Lower lobe of right lung (tissue), 2 donors: ENCODE data around the gene FBP2. TPM values are rescaled to one million over a fixed set of nuclear protein-coding genes. Genes with fewer than 3 reads are reported as not detected.
"Not testable (repeated sequence)": the region's sequence is repeated elsewhere in the genome, so short reads cannot be mapped to it uniquely, and the experiment has no call there.

Experiments
- ATAC-seq, 2 donors: fragments of 200-7000 bp; cut with Tn5 transposase; one replicate each; pipeline ENCODE4 v1.9.1; 2020 to 2022; ENCODE audit warnings: mild to moderate bottlenecking in 2 of 2, moderate library complexity in 2 of 2
- DNase-seq: peaks from one replicate; pipeline ENCODE4 v3.0.0-alpha.2; 2020
- H3K27ac ChIP-seq: fragments of 200-600 bp; one replicate; pipeline ENCODE4 v1.8.0; 2022
- H3K27me3 ChIP-seq: fragments of 200-600 bp; one replicate; pipeline ENCODE4 v1.8.0; 2022; ENCODE audit warnings: low read depth
- H3K36me3 ChIP-seq: fragments of 200-600 bp; one replicate; pipeline ENCODE4 v1.8.0; 2022; ENCODE audit warnings: mild to moderate bottlenecking
- H3K4me1 ChIP-seq: fragments of 200-600 bp; one replicate; pipeline ENCODE4 v1.8.0; 2022
- H3K4me3 ChIP-seq: fragments of 200-600 bp; one replicate; pipeline ENCODE4 v1.8.0; 2022; ENCODE audit warnings: mild to moderate bottlenecking
- H3K9me3 ChIP-seq: fragments of 200-600 bp; one replicate; pipeline ENCODE4 v1.8.0; 2022
- intact Hi-C: fragments of 100-400 bp; cut with DNase I; formaldehyde crosslinking; loops from one replicate; pipeline ENCODE4 v1.11.0; 2022
- total RNA-seq: library from RNA; stranded (reverse); fragmentation: NEBNext Ultra II Directional; extraction: Animal tissue kit (Norgen Biotek cat#: 25700); gene quantifications from one replicate; pipeline ENCODE4 v1.2.1, GENCODE V29; 2021
- TF ChIP-seq, protein P1 (sequence below): fragments of 200-600 bp; IDR thresholded peaks from one replicate; pipeline ENCODE4 v1.8.0; 2022; ENCODE audit warnings: antibody characterized with exemption, mild to moderate bottlenecking
- donor health status: DM: no; HTN: yes; CAD: no; lungs with severe emphysema.

Gene FBP2
- total RNA-seq, 1 donor from 2014 or later, result not detected

DNA sequence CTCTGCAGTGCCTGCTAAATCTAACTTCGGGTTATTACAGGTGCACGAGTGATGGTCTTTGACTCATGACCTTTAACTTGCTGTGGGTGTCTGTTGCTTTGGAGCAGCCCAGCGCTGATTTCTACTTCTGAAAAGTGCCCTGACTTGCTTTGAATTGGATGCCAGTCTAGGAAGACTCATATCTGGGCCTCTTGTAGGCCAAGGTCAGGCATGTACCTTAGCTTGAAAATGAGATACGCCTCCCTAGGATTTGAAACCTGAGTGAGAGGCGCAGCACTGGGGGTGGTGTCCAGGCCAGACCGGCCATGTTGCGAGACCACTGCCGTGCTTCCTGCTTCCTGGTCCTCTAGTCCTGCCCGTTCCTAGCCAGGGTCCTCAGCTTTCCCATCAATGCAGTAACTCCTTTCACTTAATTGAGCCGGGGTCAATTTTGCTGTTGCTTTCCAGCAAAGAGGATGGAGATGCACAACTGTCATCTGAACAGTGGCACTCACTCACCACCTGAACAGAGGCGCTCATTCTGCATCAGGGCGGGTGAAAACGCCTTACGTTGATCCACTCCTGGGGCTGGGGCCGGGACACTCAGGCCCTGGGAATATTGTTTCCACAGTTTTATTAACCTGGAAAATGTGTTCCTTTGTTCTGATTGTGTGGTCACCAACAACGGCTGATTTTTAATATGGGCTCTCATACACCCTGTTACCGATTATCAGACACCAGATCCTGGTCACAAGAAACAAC lies 24.5 kb downstream of the FBP2 start:
- no peak overlapping the region for H3K27ac ChIP-seq
- no peaks in the 10 kb centered on the region for H3K4me1 ChIP-seq
- no peaks in the 10 kb centered on the region for H3K36me3 ChIP-seq
- H3K9me3 ChIP-seq, result no peaks in the 10 kb centered on the region
- H3K4me3 ChIP-seq, result no peak overlapping the region
- ATAC-seq (no peak), DNase-seq (no peak)
- TF ChIP-seq, protein P1, sequence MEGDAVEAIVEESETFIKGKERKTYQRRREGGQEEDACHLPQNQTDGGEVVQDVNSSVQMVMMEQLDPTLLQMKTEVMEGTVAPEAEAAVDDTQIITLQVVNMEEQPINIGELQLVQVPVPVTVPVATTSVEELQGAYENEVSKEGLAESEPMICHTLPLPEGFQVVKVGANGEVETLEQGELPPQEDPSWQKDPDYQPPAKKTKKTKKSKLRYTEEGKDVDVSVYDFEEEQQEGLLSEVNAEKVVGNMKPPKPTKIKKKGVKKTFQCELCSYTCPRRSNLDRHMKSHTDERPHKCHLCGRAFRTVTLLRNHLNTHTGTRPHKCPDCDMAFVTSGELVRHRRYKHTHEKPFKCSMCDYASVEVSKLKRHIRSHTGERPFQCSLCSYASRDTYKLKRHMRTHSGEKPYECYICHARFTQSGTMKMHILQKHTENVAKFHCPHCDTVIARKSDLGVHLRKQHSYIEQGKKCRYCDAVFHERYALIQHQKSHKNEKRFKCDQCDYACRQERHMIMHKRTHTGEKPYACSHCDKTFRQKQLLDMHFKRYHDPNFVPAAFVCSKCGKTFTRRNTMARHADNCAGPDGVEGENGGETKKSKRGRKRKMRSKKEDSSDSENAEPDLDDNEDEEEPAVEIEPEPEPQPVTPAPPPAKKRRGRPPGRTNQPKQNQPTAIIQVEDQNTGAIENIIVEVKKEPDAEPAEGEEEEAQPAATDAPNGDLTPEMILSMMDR, result no peak
- intact Hi-C loops, result no loop called here
- no peaks in the 10 kb centered on the region for H3K27me3 ChIP-seq

DNA sequence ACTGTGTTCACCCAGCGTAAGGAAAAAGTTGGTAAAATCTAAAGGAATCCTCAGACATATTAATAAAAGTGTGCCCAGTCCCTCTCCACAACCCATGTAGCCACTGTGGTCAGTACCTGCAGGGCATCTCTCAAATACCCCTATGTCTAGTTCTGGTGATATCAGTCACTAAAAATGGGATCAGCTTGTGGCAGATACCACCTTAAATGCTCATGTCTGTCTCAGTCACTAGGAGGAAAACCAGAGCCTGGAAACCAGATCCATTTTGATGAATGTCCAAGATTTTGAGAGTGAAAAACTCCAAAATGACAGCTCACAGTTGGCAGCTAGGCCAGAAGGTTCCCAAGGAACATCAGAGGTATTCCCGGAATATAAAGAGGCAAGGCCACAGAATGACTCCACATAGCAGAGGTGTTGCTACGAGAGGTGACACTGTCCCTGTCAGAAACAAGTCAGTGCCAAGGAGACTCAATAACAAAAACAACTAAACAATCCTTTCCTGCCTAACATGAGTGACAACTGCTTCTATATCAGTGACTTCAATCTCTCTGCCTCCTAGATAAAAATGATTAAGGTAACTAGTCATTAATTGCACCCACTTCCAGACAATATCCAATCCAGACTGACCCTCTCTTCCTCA lies 25.3 kb downstream of the FBP2 start:
- Histone ChIP-seq H3K4me3 (no peak overlapping the region), H3K9me3 (no peaks in the 10 kb centered on the region), H3K27ac (no peak overlapping the region), H3K27me3 (no peaks in the 10 kb centered on the region), H3K36me3 (no peaks in the 10 kb centered on the region), H3K4me1 (no peaks in the 10 kb centered on the region)
- ATAC-seq (no peak), DNase-seq (no peak)
- intact Hi-C loops, result no loop called here
- TF ChIP-seq, protein P1, result no peak

DNA sequence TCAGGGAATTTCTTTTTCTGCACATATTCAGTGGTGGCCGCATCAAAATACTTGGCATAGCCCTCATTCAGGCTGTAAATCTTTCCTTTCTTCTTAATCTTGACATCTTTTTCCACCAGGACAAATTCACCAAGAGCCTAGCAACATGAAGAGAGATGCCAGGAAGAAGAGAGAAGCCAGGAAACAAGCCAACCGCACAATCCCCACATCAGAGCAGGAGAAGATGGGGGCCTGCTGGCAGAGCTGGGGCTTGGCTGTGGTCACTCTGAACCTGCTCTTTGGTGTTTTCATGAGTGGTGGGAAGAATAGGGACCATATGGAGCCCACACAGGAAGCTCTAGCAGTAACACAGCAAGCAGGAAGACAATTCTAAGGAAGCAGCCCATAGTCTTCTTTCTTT lies 26.4 kb downstream of the FBP2 start:
- Histone ChIP-seq H3K27ac (no peak overlapping the region), H3K4me1 (no peaks in the 10 kb centered on the region), H3K36me3 (no peaks in the 10 kb centered on the region), H3K4me3 (no peak overlapping the region), H3K9me3 (no peaks in the 10 kb centered on the region), H3K27me3 (no peaks in the 10 kb centered on the region)
- intact Hi-C loops, result no loop called here
- DNase-seq, result no peak
- TF ChIP-seq, protein P1, result no peak
- no peak for ATAC-seq

DNA sequence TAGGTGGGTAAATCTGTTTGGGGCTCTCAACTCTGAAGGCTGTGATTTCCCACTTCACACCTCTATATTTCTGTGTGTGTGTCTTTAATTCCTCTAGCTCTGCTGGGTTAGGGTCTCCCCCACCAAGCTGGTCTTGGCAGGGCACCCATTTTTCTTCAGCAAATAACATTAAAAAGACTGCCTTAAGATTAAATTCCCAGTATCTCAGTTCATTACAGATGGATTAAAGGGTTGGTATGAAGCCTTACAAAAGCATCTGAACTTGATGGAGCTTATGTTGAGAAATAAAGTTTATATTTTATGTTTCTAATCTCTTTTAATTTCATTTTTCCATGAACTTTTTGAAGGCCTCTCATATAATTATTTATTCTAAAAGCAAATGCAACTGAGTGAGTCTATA lies 27.1 kb downstream of the FBP2 start:
- no peak for ATAC-seq
- Histone ChIP-seq H3K27ac (no peak overlapping the region), H3K9me3 (no peaks in the 10 kb centered on the region), H3K4me3 (no peak overlapping the region), H3K36me3 (no peaks in the 10 kb centered on the region), H3K27me3 (no peaks in the 10 kb centered on the region), H3K4me1 (no peaks in the 10 kb centered on the region)
- TF ChIP-seq, protein P1, result no peak
- DNase-seq, result no peak
- intact Hi-C loops, result no loop called here

DNA sequence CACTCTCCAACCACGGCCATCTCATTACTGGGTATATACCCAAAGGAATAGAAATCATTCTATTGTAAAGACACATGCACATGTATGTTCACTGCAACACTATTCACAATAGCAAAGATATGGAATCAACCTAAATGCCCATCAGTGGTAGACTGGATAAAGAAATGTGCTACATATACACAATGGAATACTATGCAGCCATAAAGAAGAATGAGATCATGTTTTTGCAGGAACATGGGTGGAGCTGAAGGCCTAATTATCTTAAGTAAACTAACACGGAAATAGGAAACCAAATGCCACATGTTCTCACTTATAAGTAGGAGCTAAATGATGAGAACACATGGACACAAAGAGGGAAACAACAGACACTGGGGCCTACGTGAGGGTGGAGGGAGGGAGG lies 29.3 kb downstream of the FBP2 start:
- H3K36me3 ChIP-seq, ATAC-seq, DNase-seq, H3K9me3 ChIP-seq, H3K27me3 ChIP-seq, H3K4me1 ChIP-seq, intact Hi-C loops, H3K4me3 ChIP-seq, H3K27ac ChIP-seq: not testable (repeated sequence)

DNA sequence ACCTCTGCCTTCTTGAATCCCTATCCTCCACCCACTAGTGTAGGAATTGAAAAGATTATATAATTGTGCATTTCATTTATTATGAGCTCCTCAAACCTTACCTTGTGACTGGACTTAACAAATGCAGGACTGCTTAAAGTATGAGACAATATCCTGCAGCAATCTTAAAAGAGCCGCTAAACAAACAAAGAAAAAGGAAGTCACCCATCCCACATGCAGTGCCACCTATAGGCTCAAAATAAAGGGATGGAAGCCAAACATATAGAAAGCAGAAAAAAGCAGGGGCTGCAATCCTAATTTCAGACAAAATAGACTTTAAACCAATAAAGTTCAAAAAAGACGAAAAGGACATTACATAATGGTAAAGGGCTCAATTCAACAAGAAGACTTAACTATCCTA lies 30.1 kb downstream of the FBP2 start:
- H3K4me1 ChIP-seq, result no peaks in the 10 kb centered on the region
- intact Hi-C loops, result no loop called here
- ATAC-seq, result no peak
- no peaks in the 10 kb centered on the region for H3K27me3 ChIP-seq
- no peak overlapping the region for H3K27ac ChIP-seq
- no peaks in the 10 kb centered on the region for H3K9me3 ChIP-seq
- no peak for DNase-seq
- TF ChIP-seq, protein P1, result no peak
- H3K36me3 ChIP-seq, result no peaks in the 10 kb centered on the region
- H3K4me3 ChIP-seq, result no peak overlapping the region
